ENCODE measurements around the gene ZNF511. TPM values are rescaled to one million over a fixed set of nuclear protein-coding genes. Genes with fewer than 3 reads are reported as not detected.
A peak's percentile ranks its signal among the peaks of the same experiment; 100 is the strongest.

The ZNF511 gene
- total and polyA plus RNA-seq, 9 of the 15 experiments (the other 6 are each of a cell fraction or from before 2014, with no cell fraction given), result 0.61 to 69.3 (median 40.1) TPM

DNA sequence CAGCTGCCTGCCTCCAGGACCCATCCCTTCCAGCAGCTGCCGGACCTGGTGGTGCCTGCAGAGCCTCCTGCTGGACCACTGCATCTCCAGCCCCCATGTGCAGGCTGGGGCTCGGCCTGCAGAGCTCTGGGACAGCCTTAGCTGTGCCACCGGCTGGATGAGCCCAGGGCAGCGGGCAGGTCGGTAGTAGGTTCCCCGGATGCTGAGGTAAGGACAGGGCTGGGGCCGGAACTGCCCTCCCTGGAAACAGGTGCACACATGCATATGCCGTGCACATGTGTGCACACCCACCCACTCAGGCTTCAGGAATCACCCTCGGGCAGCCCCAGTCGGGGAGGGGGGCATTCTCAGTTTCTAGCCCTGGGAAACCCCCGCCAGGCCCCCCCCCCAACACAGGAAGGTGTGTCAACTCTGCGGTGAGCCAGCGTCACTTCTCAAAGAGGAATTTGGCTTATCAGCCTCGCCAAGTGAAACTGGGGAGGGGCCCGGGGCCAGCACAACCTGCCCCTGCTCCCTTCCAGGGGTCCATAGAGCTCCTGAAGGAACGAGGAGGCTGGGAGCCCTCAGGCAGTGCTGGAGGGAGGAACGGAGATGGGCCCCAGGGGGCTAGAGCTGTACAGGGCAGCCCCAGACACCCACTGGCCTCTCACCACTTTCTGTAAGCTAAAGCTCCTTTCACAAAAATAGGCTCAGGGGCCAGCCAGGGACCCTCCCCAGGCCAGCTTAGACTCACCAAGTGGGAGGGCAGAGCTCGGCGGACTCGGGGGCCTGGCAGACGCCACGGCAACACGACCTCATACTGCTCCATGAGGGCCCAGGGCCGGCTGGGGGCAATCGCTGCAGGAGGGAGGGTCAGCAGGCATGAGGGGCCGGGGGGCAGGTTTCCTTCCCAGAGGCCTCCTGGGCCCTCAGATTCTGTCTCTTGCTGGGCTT lies 33.7 kb upstream of the ZNF511 start (continued):
- TF ChIP-seq, protein P1, sequence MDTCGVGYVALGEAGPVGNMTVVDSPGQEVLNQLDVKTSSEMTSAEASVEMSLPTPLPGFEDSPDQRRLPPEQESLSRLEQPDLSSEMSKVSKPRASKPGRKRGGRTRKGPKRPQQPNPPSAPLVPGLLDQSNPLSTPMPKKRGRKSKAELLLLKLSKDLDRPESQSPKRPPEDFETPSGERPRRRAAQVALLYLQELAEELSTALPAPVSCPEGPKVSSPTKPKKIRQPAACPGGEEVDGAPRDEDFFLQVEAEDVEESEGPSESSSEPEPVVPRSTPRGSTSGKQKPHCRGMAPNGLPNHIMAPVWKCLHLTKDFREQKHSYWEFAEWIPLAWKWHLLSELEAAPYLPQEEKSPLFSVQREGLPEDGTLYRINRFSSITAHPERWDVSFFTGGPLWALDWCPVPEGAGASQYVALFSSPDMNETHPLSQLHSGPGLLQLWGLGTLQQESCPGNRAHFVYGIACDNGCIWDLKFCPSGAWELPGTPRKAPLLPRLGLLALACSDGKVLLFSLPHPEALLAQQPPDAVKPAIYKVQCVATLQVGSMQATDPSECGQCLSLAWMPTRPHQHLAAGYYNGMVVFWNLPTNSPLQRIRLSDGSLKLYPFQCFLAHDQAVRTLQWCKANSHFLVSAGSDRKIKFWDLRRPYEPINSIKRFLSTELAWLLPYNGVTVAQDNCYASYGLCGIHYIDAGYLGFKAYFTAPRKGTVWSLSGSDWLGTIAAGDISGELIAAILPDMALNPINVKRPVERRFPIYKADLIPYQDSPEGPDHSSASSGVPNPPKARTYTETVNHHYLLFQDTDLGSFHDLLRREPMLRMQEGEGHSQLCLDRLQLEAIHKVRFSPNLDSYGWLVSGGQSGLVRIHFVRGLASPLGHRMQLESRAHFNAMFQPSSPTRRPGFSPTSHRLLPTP (IDR thresholded peaks at IDR 0.05; ENCODE audit: borderline replicate concordance, extremely low read depth, insufficient read length), result no peak
- TF ChIP-seq ZFX (CRISPR knock-in tag; IDR thresholded peaks at IDR 0.05) (no peak), MCM7 (IDR thresholded peaks at IDR 0.05) (no peak), HNRNPLL (IDR thresholded peaks at IDR 0.05; ENCODE audit: low read depth, low read length, poor library complexity, severe bottlenecking) (no peak), ZBTB1 (CRISPR knock-in tag; IDR thresholded peaks at IDR 0.05; ENCODE audit: borderline replicate concordance, low read depth) (no peak), FOXK1 (CRISPR knock-in tag; IDR thresholded peaks at IDR 0.05; ENCODE audit: borderline replicate concordance) (no peak), HSF4 (CRISPR knock-in tag; IDR thresholded peaks at IDR 0.05; ENCODE audit: borderline replicate concordance) (no peak), MAZ (CRISPR knock-in tag; conservative IDR thresholded peaks at IDR 0.05 in 1 of 2, IDR thresholded peaks at IDR 0.05 in 1 of 2) (0 out of 4 replicates have a peak, but pooled peaks of 1 of the 2 experiments have one; percentile 34), ERF (CRISPR knock-in tag; IDR thresholded peaks at IDR 0.05) (no peak)
- TF ChIP-seq, protein P2, sequence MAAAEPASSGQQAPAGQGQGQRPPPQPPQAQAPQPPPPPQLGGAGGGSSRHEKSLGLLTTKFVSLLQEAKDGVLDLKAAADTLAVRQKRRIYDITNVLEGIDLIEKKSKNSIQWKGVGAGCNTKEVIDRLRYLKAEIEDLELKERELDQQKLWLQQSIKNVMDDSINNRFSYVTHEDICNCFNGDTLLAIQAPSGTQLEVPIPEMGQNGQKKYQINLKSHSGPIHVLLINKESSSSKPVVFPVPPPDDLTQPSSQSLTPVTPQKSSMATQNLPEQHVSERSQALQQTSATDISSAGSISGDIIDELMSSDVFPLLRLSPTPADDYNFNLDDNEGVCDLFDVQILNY (CRISPR knock-in tag; IDR thresholded peaks at IDR 0.05), result no peak
- TF ChIP-seq, protein P3, sequence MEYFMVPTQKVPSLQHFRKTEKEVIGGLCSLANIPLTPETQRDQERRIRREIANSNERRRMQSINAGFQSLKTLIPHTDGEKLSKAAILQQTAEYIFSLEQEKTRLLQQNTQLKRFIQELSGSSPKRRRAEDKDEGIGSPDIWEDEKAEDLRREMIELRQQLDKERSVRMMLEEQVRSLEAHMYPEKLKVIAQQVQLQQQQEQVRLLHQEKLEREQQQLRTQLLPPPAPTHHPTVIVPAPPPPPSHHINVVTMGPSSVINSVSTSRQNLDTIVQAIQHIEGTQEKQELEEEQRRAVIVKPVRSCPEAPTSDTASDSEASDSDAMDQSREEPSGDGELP (CRISPR knock-in tag; IDR thresholded peaks at IDR 0.05; ENCODE audit: borderline replicate concordance), result peak; percentile 15; the same call in 1 of the 2 replicates
- TF ChIP-seq, protein P4, sequence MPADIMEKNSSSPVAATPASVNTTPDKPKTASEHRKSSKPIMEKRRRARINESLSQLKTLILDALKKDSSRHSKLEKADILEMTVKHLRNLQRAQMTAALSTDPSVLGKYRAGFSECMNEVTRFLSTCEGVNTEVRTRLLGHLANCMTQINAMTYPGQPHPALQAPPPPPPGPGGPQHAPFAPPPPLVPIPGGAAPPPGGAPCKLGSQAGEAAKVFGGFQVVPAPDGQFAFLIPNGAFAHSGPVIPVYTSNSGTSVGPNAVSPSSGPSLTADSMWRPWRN (IDR thresholded peaks at IDR 0.05; ENCODE audit: low read depth), result no peak
- TF ChIP-seq, protein P5, sequence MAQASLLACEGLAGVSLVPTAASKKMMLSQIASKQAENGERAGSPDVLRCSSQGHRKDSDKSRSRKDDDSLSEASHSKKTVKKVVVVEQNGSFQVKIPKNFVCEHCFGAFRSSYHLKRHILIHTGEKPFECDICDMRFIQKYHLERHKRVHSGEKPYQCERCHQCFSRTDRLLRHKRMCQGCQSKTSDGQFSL (CRISPR knock-in tag; IDR thresholded peaks at IDR 0.05), result peak; percentile 29; the same call in 1 of the 2 replicates
- TF ChIP-seq, protein P5 (tag; IDR thresholded peaks at IDR 0.05), result no peak

Measured in K562 (cell line).